ENCODE measurements around the gene ABCC4. TPM values are rescaled to one million over a fixed set of nuclear protein-coding genes. Genes with fewer than 3 reads are reported as not detected.

The ABCC4 gene
- total and polyA plus RNA-seq, 8 donors, result 0.80 to 8.7 (median 4.1) TPM

DNA sequence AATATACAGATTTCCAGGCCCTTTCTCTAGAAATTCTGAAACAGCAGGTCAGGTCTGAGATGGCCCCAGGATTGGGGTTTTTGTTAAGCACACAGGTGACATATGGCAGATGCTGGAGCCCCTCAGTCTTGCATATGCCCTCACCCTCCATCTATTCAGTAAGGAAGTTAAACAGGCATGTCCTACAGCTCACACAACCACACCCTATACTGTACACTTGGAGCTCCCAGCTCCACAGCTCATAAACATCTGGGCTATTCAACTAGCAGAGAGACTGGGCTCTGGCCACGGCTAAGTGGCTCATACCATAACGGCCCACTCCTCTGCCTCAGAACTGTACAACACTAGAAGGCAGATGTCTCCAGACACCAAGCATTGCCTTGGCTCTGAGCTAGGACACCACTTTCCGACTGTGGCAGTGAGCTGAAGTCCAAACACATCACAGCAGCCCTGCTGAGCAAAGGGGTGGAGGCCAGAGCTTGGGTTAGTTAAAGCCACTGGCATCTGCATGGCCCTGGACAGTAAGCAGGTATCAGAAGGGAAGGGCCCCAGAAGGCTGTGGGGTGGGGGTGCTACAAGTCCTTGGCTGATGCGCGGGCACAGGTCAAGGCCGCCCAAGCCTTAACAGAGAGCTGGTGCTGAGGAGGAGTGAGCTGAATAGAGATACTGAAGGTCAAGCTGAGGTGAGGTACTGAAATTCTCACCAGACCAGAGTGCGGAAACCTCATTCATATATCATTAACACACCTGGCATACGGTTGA lies 79.1 kb downstream of the ABCC4 start:
- FAIRE-seq (no peak), DNase-seq (no peak), ATAC-seq (no peak)
- intact Hi-C loops (cut with DNase I), result no loop called here
- Histone ChIP-seq H3K4me1 (no peaks in the 10 kb centered on the region), H3K36me3 (no peaks in the 10 kb centered on the region), H3K27me3 (no peaks in the 10 kb centered on the region), H3K27ac (no peak overlapping the region), H3K9me3 (no peaks in the 10 kb centered on the region), H3K4me3 (no peak overlapping the region)
- TF ChIP-seq, protein P1, sequence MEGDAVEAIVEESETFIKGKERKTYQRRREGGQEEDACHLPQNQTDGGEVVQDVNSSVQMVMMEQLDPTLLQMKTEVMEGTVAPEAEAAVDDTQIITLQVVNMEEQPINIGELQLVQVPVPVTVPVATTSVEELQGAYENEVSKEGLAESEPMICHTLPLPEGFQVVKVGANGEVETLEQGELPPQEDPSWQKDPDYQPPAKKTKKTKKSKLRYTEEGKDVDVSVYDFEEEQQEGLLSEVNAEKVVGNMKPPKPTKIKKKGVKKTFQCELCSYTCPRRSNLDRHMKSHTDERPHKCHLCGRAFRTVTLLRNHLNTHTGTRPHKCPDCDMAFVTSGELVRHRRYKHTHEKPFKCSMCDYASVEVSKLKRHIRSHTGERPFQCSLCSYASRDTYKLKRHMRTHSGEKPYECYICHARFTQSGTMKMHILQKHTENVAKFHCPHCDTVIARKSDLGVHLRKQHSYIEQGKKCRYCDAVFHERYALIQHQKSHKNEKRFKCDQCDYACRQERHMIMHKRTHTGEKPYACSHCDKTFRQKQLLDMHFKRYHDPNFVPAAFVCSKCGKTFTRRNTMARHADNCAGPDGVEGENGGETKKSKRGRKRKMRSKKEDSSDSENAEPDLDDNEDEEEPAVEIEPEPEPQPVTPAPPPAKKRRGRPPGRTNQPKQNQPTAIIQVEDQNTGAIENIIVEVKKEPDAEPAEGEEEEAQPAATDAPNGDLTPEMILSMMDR (IDR thresholded peaks at IDR 0.05), result no peak
- 78 to 83% methylated on average over 8 of the region's 8 CpGs for WGBS, 2 donors

DNA sequence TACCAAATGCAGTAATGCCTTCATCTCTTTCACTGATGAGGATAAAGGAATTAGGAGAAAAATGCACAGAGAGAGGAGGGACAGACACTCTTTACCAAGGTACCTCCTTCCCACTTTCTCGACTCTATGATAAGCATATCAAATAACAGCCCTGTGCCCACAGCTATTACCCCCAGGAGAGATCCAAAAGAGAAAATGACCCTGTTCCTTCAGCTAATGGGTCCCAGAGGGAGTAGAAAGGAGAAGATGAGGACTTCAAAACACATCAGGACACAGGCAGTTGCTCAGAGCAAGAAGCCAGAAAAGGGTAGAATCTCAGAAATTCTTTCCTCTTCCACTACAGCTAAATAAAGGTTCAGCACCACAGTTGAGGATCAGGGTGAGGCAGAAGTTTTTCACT lies 80.6 kb downstream of the ABCC4 start:
- H3K27ac ChIP-seq, result no peak overlapping the region
- no peaks in the 10 kb centered on the region for H3K36me3 ChIP-seq
- no peak overlapping the region for H3K4me3 ChIP-seq
- WGBS, 2 donors, result 65 to 76% methylated on average over 1 of the region's 1 CpG
- FAIRE-seq, result no peak
- DNase-seq, result no peak
- intact Hi-C loops (cut with DNase I), result no loop called here
- H3K9me3 ChIP-seq, result no peaks in the 10 kb centered on the region
- ATAC-seq, result no peak
- no peaks in the 10 kb centered on the region for H3K27me3 ChIP-seq
- TF ChIP-seq, protein P1 (IDR thresholded peaks at IDR 0.05), result no peak
- H3K4me1 ChIP-seq, result no peaks in the 10 kb centered on the region

DNA sequence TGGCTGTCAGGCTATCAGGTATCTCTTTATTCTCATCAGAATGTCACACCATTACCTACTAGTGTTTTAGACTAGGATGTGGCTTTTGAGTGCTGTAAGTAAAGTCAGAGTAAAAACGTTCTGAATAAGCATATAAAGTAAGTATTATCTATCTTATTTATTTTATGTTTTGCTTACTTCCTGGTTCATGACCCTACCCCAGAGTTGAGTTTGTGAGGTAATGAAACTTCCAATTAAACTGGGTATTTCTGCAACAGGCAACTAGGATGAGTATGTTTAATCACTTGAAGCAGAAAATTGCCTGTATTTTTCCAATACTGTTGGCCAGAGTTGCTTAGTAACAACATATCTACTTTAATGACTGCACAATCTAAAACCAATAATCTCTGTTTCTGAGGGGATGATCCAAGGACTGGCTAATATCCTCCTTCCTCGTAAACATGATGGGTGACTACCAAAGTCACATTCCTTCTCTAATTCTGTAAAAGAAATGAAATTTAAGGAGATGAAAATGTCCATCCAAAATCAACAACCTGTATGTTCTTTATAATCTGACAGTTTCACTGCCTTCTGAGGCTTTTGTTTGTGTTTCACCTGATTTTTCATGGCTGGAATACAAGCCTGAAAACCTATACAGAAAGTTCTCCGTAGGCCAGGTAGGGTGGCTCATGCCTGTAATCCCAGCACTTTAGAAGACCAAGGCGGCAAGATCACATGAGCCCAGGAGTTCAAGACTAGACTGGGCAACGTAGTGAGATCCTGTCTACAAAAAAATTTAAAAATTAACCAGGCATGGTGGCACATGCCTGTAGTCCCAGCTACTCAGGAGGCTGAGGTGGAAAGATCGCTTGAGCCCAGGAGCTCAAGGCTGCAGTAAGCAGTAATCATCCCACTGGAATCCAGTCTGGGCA lies 83.1 kb downstream of the ABCC4 start:
- Histone ChIP-seq H3K4me3 (no peak overlapping the region), H3K9me3 (no peaks in the 10 kb centered on the region), H3K4me1 (no peaks in the 10 kb centered on the region), H3K27me3 (no peaks in the 10 kb centered on the region), H3K27ac (no peak overlapping the region), H3K36me3 (no peaks in the 10 kb centered on the region)
- TF ChIP-seq, protein P1 (IDR thresholded peaks at IDR 0.05), result no peak
- whole genome bisulfite sequencing, 2 donors, result 62 to 63% methylated on average over 6 of the region's 6 CpGs
- DNase-seq, result no peak
- peak in 1 of 4 donors; percentile 64 for ATAC-seq
- intact Hi-C loops (cut with DNase I), result no loop called here
- no peak for FAIRE-seq

DNA sequence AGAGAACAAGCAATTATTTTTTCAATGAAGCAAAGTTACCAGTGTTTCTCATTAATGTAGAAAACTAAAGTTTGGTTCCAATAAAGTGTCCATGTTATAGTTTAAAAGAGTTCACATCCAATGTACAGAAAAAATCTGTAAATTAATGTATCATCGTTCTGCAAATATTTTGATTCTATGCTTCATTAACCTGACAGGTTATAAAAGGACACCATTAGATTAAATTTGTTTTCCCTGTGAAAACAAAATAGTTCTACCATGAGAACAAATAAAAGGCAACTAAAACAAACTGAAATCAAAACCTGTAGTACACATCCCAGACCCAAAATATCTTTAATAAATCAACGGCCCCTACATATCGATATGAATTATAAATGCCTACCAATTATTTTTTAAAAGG lies 85.1 kb downstream of the ABCC4 start:
- DNase-seq, result no peak
- Histone ChIP-seq H3K27ac (no peak overlapping the region), H3K27me3 (no peaks in the 10 kb centered on the region), H3K4me1 (no peaks in the 10 kb centered on the region), H3K9me3 (no peaks in the 10 kb centered on the region), H3K4me3 (no peak overlapping the region), H3K36me3 (no peaks in the 10 kb centered on the region)
- no peak for ATAC-seq
- FAIRE-seq, result no peak
- 27 to 32% methylated on average over 3 of the region's 3 CpGs for WGBS, 2 donors
- TF ChIP-seq, protein P1 (IDR thresholded peaks at IDR 0.05), result no peak
- intact Hi-C loops (cut with DNase I), result no loop called here
